Measurements from ENCODE around the gene MDM2. TPM values are rescaled to one million over a fixed set of nuclear protein-coding genes. Genes with fewer than 3 reads are reported as not detected.

MDM2 gene
- total and polyA plus RNA-seq, 2 of the 8 experiments (the other 6 are each of a cell fraction or from before 2014, with no cell fraction given) = 15.1 to 115 TPM

GRCh38 chr12:68842784-68843567 is 35.0 kb downstream of the MDM2 start:
- Histone ChIP-seq H3K79me1 (ENCODE audit: low read depth, low read length) (no peaks in the 10 kb centered on the region), H3K9ac (replicated peaks in 1 of 4; ENCODE audit: extremely low read depth in 1 of 4, low read depth in 3 of 4, low read length in 3 of 4) (no peak overlapping the region), H2BK12ac (ENCODE audit: low read depth, low read length) (no peak overlapping the region), H4K5ac (ENCODE audit: insufficient read length, low read depth, low read length) (no peak overlapping the region), H4K91ac (replicated peaks; ENCODE audit: insufficient read length, low read length) (no peak overlapping the region), H2BK120ac (replicated peaks; ENCODE audit: low read depth, low read length) (no peak overlapping the region), H2BK5ac (ENCODE audit: low read depth, low read length) (no peak overlapping the region), H3K23ac (ENCODE audit: insufficient read length) (no peak overlapping the region), H4K20me1 (replicated peaks in 1 of 2; ENCODE audit: control insufficient read depth in 1 of 2, insufficient read depth in 2 of 2, low read length in 2 of 2) (peaks cover 4 to 5% of the 10 kb centered on the region in 2 experiments), H3K9me3 (ENCODE audit: insufficient read depth in 2 of 2, low read depth in 1 of 2, low read length in 1 of 2) (no peaks in the 10 kb centered on the region), H2BK15ac (ENCODE audit: low read length) (no peak overlapping the region), H3K79me2 (ENCODE audit: control insufficient read depth in 1 of 2, insufficient read depth in 2 of 2, low read length in 2 of 2) (0 out of 4 replicates have a peak, but pooled peaks cover 0 to 4% of the 10 kb centered on the region in 2 experiments), H3K4me3 (ENCODE audit: extremely low read depth in 1 of 4, insufficient read depth in 2 of 4, low read depth in 3 of 4, low read length in 4 of 4) (no peak overlapping the region), H3K36me3 (ENCODE audit: control insufficient read depth in 2 of 4, insufficient read depth in 4 of 4, low read length in 3 of 4) (peaks cover 16 to 56% (median 46%) of the 10 kb centered on the region in 4 experiments), H2AK5ac (ENCODE audit: low read depth, low read length) (no peak overlapping the region), H3K4ac (replicated peaks; ENCODE audit: insufficient read length, low read depth, low read length) (no peak overlapping the region), H3K23me2 (ENCODE audit: low read depth, low read length) (no peaks in the 10 kb centered on the region), H3K18ac (ENCODE audit: extremely low read depth, low read length) (no peak overlapping the region), H3K4me2 (ENCODE audit: insufficient read depth in 1 of 2, low read depth in 2 of 2, low read length in 2 of 2) (no peak overlapping the region), H2AFZ (ENCODE audit: low read length) (no peak overlapping the region), H3K27ac (ENCODE audit: low read depth, low read length) (no peak overlapping the region), H3K56ac (replicated peaks; ENCODE audit: insufficient read length, low read depth, low read length) (no peak overlapping the region), H3K14ac (ENCODE audit: insufficient read length) (no peak overlapping the region), H4K8ac (ENCODE audit: extremely low read depth, insufficient read depth, low read length) (no peak overlapping the region), H3K27me3 (replicated peaks in 1 of 4; ENCODE audit: control insufficient read depth in 3 of 4, extremely low read depth in 1 of 4, insufficient read depth in 3 of 4, low read length in 3 of 4) (no peaks in the 10 kb centered on the region), H2BK20ac (ENCODE audit: low read length) (no peak overlapping the region), H3K4me1 (replicated peaks in 1 of 4; ENCODE audit: control insufficient read depth in 3 of 4, insufficient read depth in 4 of 4, low read length in 3 of 4) (no peaks in the 10 kb centered on the region)
- 89% methylated on average over 2 of the region's 2 CpGs; no CpG with 5 or more reads in 1 of the 2 experiments for WGBS, 2 experiments (ENCODE audit: extremely low coverage in 1 of 2, insufficient coverage in 1 of 2, insufficient read length in 1 of 2, insufficient replicate concordance in 2 of 2, low coverage in 1 of 2, low lambda C conversion rate in 2 of 2, missing lambda C conversion rate in 1 of 2)
- DNase-seq (ENCODE audit: low read depth in 1 of 2, low spot score in 2 of 2) = no peak
- FAIRE-seq = no peak
- ChIA-PET POLR2A (ENCODE audit: partially characterized antibody) (interaction anchor here (1.2 to 4.5 kb wide), 6 partner anchors 9 to 35 kb away, joined by 3 to 18 read pairs (median 4); partner anchors contain the start of gene MDM2), CTCF (ENCODE audit: partially characterized antibody) (interaction anchor here (1.0 to 4.0 kb wide), 3 partner anchors 12 to 25 kb away, joined by 3 to 33 read pairs (median 4); no protein-coding TSS in a partner anchor)
- no peak for TF ChIP-seq HDAC2 (IDR thresholded peaks at IDR 0.05; ENCODE audit: borderline replicate concordance in 1 of 2, low read depth in 2 of 2, low read length in 2 of 2)
- TF ChIP-seq EP300 (IDR thresholded peaks at IDR 0.05; ENCODE audit: borderline replicate concordance in 1 of 2, low read depth in 2 of 2, low read length in 2 of 2) = no peak
- TF ChIP-seq RAD21 (IDR thresholded peaks at IDR 0.05 in 1 of 2, conservative IDR thresholded peaks at IDR 0.05 in 1 of 2; ENCODE audit: low read depth in 2 of 2, low read length in 2 of 2) = no peak
- no peak for TF ChIP-seq KDM4A (IDR thresholded peaks at IDR 0.05; ENCODE audit: low read depth, low read length, severe bottlenecking)
- TF ChIP-seq SIRT6 (IDR thresholded peaks at IDR 0.05; ENCODE audit: low read length) = no peak
- TF ChIP-seq POLR2AphosphoS5 (IDR thresholded peaks at IDR 0.05; ENCODE audit: low read depth, low read length) = no peak
- no peak for TF ChIP-seq EGR1 (IDR thresholded peaks at IDR 0.05; ENCODE audit: borderline replicate concordance, low read depth, low read length)
- no peak for TF ChIP-seq TCF12 (IDR thresholded peaks at IDR 0.05; ENCODE audit: low read depth, low read length)
- TF ChIP-seq BCL11A (IDR thresholded peaks at IDR 0.05; ENCODE audit: low read depth in 2 of 2, low read length in 2 of 2) = no peak
- no peak for TF ChIP-seq CBX5 (IDR thresholded peaks at IDR 0.05; ENCODE audit: low read depth, low read length)
- TF ChIP-seq SUZ12 (IDR thresholded peaks at IDR 0.05; ENCODE audit: low read length) = no peak
- TF ChIP-seq SP4 (IDR thresholded peaks at IDR 0.05; ENCODE audit: low read length) = no peak

All from H1 (cell line).